Tibial nerve (tissue), 4 donors: ENCODE data around the gene NPY5R. TPM values are rescaled to one million over a fixed set of nuclear protein-coding genes. Genes with fewer than 3 reads are reported as not detected.

Source experiments
- DNase-seq, 2 donors: peaks; one replicate each; pipeline ENCODE4 v3.0.0-alpha.2; 2019; ENCODE audit warnings: low spot score in 2 of 2
- H3K27ac ChIP-seq, 4 donors: fragments of 200-600 bp; sonication (generic) in 3 of 4; one replicate each; pipeline ENCODE4 v1.5.1; 2017 to 2019; ENCODE audit warnings: mild to moderate bottlenecking in 1 of 4
- H3K27me3 ChIP-seq, 2 donors: fragments of 200-600 bp; sonication (generic) in 1 of 2; one replicate each; pipeline versions ENCODE4 v1.5.1 to v1.6.0; 2017 to 2019
- H3K36me3 ChIP-seq, 3 donors: fragments of 200-600 bp; sonication (generic); one replicate each; pipeline ENCODE4 v1.5.1; 2018 to 2019
- H3K4me1 ChIP-seq, 4 donors: fragments of 200-600 bp; sonication (generic) in 3 of 4; one replicate each; pipeline ENCODE4 v1.5.1; 2017 to 2019
- H3K4me3 ChIP-seq, 4 donors: fragments of 200-600 bp; sonication (generic) in 3 of 4; one replicate each; pipeline ENCODE4 v1.5.1; 2017 to 2019; ENCODE audit warnings: mild to moderate bottlenecking in 1 of 4, moderate library complexity in 1 of 4
- H3K9me3 ChIP-seq, 4 donors: fragments of 200-600 bp; sonication (generic) in 3 of 4; one replicate each; pipeline ENCODE4 v1.5.1; 2017 to 2019
- EP300 ChIP-seq, 2 donors: sonication (generic); formaldehyde crosslinking; IDR thresholded peaks; one replicate each; pipeline ENCODE4 v1.6.1; 2017; ENCODE audit warnings: antibody characterized with exemption in 2 of 2, mild to moderate bottlenecking in 1 of 2
- POLR2A ChIP-seq, 2 donors: fragments of 450-650 bp; IDR thresholded peaks; one replicate each; pipeline ENCODE4 v1.6.1; 2017; ENCODE audit warnings: antibody characterized with exemption in 2 of 2, mild to moderate bottlenecking in 2 of 2, moderate library complexity in 2 of 2
- WGBS, 2 donors: methylation state at CpG; one replicate each; pipeline ENCODE4 v1.1.5; 2018; 5-methylcytosine and 5-hydroxymethylcytosine counted together
- total RNA-seq, 4 donors: library from RNA; depleted of rRNA; stranded (reverse); fragments of >200 nt; gene quantifications; one replicate each; pipeline ENCODE4 v1.1.0, GENCODE V29; 2016
- TF ChIP-seq, protein P1 (sequence below), 5 experiments: fragments of 200-600 bp in 3 of 5; fragments of 450-650 bp in 2 of 5; sonication (generic) in 3 of 5; IDR thresholded peaks; one replicate each; pipeline ENCODE4 v1.5.1; 2016 to 2019; ENCODE audit warnings: antibody characterized with exemption in 5 of 5, mild to moderate bottlenecking in 3 of 5, moderate library complexity in 2 of 5

The NPY5R gene
- total RNA-seq, 4 donors from 2014 or later = 0.21 to 1.1 (median 0.65) TPM

DNA sequence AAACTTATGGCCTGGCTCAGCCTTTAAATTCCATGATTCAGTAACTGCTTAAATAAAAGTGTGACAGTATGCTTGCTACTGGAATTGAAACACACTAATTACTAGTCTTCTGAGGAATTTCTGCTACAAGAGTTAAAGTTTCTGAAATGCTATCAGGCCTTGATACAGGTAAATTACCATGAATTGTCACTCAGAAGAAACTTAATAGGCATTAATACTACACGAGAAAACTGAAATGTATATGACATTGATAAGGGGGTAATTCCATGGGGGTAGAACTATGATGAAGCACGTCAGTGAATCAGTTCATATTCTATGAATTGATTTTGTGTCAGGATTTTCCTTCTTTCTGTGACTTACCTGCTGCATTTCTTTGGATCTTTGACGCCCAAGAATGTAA lies 8.3 kb upstream of the NPY5R start:
- Histone ChIP-seq H3K4me1 (peaks cover 0 to 28% (median 0%) of the 10 kb centered on the region in 4 donors), H3K4me3 (no peak overlapping the region), H3K27me3 (peaks cover 0 to 4% of the 10 kb centered on the region in 2 donors), H3K27ac (no peak overlapping the region), H3K36me3 (no peaks in the 10 kb centered on the region), H3K9me3 (no peaks in the 10 kb centered on the region)
- 71 to 73% methylated on average over 3 of the region's 3 CpGs for WGBS, 2 donors
- no peak for TF ChIP-seq EP300 (IDR thresholded peaks at IDR 0.05)
- no peak for TF ChIP-seq POLR2A (IDR thresholded peaks at IDR 0.05)
- TF ChIP-seq, protein P1, sequence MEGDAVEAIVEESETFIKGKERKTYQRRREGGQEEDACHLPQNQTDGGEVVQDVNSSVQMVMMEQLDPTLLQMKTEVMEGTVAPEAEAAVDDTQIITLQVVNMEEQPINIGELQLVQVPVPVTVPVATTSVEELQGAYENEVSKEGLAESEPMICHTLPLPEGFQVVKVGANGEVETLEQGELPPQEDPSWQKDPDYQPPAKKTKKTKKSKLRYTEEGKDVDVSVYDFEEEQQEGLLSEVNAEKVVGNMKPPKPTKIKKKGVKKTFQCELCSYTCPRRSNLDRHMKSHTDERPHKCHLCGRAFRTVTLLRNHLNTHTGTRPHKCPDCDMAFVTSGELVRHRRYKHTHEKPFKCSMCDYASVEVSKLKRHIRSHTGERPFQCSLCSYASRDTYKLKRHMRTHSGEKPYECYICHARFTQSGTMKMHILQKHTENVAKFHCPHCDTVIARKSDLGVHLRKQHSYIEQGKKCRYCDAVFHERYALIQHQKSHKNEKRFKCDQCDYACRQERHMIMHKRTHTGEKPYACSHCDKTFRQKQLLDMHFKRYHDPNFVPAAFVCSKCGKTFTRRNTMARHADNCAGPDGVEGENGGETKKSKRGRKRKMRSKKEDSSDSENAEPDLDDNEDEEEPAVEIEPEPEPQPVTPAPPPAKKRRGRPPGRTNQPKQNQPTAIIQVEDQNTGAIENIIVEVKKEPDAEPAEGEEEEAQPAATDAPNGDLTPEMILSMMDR (IDR thresholded peaks at IDR 0.05) = no peak
- no peak for DNase-seq

DNA sequence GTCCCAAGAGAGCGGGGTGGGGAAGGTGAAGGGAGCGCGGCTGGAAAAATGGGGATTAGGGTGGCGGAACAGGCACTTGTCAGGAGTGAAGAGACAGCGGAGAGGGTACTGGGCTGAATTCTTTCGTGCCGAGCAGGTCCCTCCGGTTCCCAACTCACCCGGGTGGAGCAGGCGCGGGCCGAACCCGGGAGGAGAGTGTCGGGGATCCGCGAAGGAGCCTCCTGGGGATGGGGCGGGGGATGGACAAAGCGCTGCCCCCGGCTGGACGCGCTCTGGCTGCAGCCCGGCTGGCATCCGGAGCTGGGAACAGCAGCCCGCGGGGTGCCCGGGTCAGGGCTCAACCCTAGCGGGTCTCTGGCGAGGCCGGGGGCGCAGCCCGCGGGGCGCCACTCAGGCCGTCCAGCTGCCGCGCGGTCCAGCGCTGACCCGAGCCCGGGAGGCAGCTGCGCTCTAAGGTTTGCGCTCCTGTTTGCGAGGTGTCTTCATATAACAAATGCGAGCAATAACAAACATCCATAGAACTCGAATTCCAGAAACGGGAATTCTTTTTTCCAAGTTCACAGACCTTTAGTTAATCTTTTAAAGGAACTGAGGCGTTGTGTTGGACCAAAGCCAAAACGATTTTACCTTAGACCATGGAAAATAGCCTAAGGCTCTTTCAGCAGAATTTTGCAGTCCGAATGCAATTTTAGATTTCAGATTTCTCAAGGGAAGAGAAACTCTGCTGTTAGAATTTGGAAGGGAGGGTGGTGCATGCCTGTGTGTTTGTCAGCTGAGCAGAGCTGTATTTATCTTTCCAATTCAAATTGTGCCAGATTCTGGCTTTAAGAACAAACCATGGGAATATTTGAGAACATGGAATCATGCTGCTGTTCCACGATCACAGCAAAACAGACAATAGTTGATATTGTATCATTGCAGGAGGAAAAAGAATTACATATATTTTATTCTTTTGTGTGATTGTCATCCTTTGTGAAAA lies 744 bp downstream of the NPY5R start:
- DNase-seq = no peak
- TF ChIP-seq POLR2A (IDR thresholded peaks at IDR 0.05) = no peak
- TF ChIP-seq, protein P1 (IDR thresholded peaks at IDR 0.05) = no peak
- no peak for TF ChIP-seq EP300 (IDR thresholded peaks at IDR 0.05)
- WGBS, 2 donors = 1 to 2% methylated on average over 44 to 49 of the region's 50 CpGs
- Histone ChIP-seq H3K4me1 (peaks cover 0 to 24% (median 1%) of the 10 kb centered on the region in 4 donors), H3K27me3 (peaks cover 0 to 33% of the 10 kb centered on the region in 2 donors), H3K27ac (peak overlapping the region in 3 of 4 donors; percentile 11 to 55 (median 45)), H3K36me3 (no peaks in the 10 kb centered on the region), H3K9me3 (no peaks in the 10 kb centered on the region), H3K4me3 (peak overlapping the region; percentile 39 to 58 (median 54))

DNA sequence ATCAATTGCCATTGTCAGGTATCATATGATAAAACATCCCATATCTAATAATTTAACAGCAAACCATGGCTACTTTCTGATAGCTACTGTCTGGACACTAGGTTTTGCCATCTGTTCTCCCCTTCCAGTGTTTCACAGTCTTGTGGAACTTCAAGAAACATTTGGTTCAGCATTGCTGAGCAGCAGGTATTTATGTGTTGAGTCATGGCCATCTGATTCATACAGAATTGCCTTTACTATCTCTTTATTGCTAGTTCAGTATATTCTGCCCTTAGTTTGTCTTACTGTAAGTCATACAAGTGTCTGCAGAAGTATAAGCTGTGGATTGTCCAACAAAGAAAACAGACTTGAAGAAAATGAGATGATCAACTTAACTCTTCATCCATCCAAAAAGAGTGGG lies 7.0 kb downstream of the NPY5R start:
- no peak overlapping the region for H3K27ac ChIP-seq
- no peak for TF ChIP-seq EP300 (IDR thresholded peaks at IDR 0.05)
- TF ChIP-seq POLR2A (IDR thresholded peaks at IDR 0.05) = no peak
- TF ChIP-seq, protein P1 (IDR thresholded peaks at IDR 0.05) = no peak

DNA sequence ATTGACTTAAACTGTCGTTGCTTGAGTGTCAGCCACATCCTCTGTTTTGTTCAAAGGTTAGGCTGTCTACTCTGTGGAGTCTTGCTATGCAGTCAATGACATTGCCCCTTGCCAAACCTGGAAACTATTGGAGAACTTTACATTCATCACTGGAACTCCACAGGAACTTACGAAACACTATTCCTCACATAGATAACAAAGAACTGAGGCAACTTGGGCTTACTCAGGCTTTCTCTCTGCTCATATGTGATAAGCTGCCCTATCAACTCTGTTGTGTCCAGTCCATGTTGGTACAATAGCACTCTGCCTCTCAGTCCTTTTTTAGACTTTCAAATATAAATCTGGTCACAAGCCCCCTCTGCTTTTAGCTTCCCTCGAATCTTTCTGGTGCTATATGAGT lies 9.4 kb downstream of the NPY5R start:
- Histone ChIP-seq H3K9me3 (no peaks in the 10 kb centered on the region), H3K4me3 (no peak overlapping the region), H3K27ac (no peak overlapping the region), H3K36me3 (no peaks in the 10 kb centered on the region), H3K4me1 (no peaks in the 10 kb centered on the region), H3K27me3 (no peaks in the 10 kb centered on the region)
- TF ChIP-seq, protein P1 (IDR thresholded peaks at IDR 0.05) = no peak
- TF ChIP-seq POLR2A (IDR thresholded peaks at IDR 0.05) (no peak), EP300 (IDR thresholded peaks at IDR 0.05) (no peak)
- DNase-seq = no peak
- 81 to 85% methylated on average over 3 of the region's 3 CpGs for WGBS, 2 donors

More for the DNA sequence above, 7.0 kb downstream of the NPY5R start:
- Histone ChIP-seq H3K4me1 (no peaks in the 10 kb centered on the region), H3K27me3 (peaks cover 0 to 11% of the 10 kb centered on the region in 2 donors), H3K36me3 (no peaks in the 10 kb centered on the region), H3K4me3 (no peak overlapping the region), H3K9me3 (no peaks in the 10 kb centered on the region)
- DNase-seq = no peak

DNA sequence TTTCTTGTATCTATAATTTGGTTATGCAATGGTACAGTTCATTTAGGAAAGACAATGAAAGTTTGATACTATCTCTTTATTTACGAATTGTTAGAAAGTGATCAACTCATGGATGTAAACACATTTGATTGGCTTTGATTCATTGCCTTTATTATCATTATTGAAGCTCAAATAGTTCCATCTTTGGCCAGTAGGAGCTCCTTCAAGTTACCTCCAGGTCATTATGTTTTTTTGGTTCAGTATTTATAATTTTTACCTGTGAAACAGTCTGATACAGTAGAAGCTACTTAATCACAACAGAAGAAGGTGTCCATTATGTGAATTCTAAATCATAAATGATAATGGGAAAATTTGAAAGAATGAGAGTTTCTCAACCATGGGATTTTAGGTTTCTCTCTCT lies 12.4 kb downstream of the NPY5R start:
- no peak overlapping the region for H3K4me3 ChIP-seq
- DNase-seq = no peak
- H3K27ac ChIP-seq = no peak overlapping the region
- 91% methylated on average over 1 of the region's 1 CpG for WGBS, 2 donors
- H3K36me3 ChIP-seq = no peaks in the 10 kb centered on the region
- H3K9me3 ChIP-seq = no peaks in the 10 kb centered on the region
- H3K27me3 ChIP-seq = no peaks in the 10 kb centered on the region
- H3K4me1 ChIP-seq = no peaks in the 10 kb centered on the region
- no peak for TF ChIP-seq POLR2A (IDR thresholded peaks at IDR 0.05)
- TF ChIP-seq, protein P1 (IDR thresholded peaks at IDR 0.05) = no peak
